HCT116 (cell line): ENCODE results near the gene CFAP161.

ENCODE experiments used
- JUND ChIP-seq: IDR thresholded peaks from 2 replicates; pipeline ENCODE4 v1.6.1; 2012
- MAX ChIP-seq: IDR thresholded peaks from 2 replicates; pipeline ENCODE4 v1.6.1; 2012
- POLR2A ChIP-seq: IDR thresholded peaks from 2 replicates; pipeline ENCODE4 v1.7.0; 2011; ENCODE audit warnings: borderline replicate concordance; ENCODE audit not compliant: insufficient read depth, insufficient read length; ENCODE audit errors: extremely low read depth
- POLR2AphosphoS5 ChIP-seq: IDR thresholded peaks from 2 replicates; pipeline ENCODE4 v1.6.1; 2011; ENCODE audit warnings: mild to moderate bottlenecking, low read depth, low read length, moderate library complexity
- TCF7L2 ChIP-seq: IDR thresholded peaks from 2 replicates; pipeline ENCODE4 v1.7.0; 2011; ENCODE audit warnings: borderline replicate concordance, inconsistent platforms; ENCODE audit not compliant: insufficient read depth, insufficient read length; ENCODE audit errors: extremely low read depth
- ZBTB33 ChIP-seq: IDR thresholded peaks from 2 replicates; pipeline ENCODE4 v1.6.1; 2011; ENCODE audit warnings: mild to moderate bottlenecking, low read length, moderate library complexity; ENCODE audit not compliant: insufficient replicate concordance; ENCODE audit errors: extremely low read depth
- TF ChIP-seq, protein P1 (sequence below), 3 experiments: fragments of 200-600 bp in 1 of 3; sonication (generic) in 1 of 3; IDR thresholded peaks in 2 of 3; conservative IDR thresholded peaks in 1 of 3; 2 replicates each; pipeline ENCODE4 v1.5.1; 2012 to 2017; ENCODE audit warnings: low read depth in 2 of 3, low read length in 2 of 3, antibody characterized with exemption in 1 of 3, borderline replicate concordance in 1 of 3, control low read depth in 1 of 3, mild to moderate bottlenecking in 1 of 3, mixed read lengths in 1 of 3, mixed run types in 1 of 3, moderate library complexity in 1 of 3; ENCODE audit not compliant: insufficient read depth in 1 of 3

- TF ChIP-seq MAX, result no peak
- TF ChIP-seq TCF7L2, result no peak
- no peak for TF ChIP-seq POLR2AphosphoS5
- TF ChIP-seq, protein P1, sequence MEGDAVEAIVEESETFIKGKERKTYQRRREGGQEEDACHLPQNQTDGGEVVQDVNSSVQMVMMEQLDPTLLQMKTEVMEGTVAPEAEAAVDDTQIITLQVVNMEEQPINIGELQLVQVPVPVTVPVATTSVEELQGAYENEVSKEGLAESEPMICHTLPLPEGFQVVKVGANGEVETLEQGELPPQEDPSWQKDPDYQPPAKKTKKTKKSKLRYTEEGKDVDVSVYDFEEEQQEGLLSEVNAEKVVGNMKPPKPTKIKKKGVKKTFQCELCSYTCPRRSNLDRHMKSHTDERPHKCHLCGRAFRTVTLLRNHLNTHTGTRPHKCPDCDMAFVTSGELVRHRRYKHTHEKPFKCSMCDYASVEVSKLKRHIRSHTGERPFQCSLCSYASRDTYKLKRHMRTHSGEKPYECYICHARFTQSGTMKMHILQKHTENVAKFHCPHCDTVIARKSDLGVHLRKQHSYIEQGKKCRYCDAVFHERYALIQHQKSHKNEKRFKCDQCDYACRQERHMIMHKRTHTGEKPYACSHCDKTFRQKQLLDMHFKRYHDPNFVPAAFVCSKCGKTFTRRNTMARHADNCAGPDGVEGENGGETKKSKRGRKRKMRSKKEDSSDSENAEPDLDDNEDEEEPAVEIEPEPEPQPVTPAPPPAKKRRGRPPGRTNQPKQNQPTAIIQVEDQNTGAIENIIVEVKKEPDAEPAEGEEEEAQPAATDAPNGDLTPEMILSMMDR (IDR thresholded peaks at IDR 0.05 in 2 of 3, conservative IDR thresholded peaks at IDR 0.05 in 1 of 3; ENCODE audit: borderline replicate concordance in 1 of 3, insufficient read depth in 1 of 3, low read depth in 2 of 3, low read length in 2 of 3), result no peak
- TF ChIP-seq POLR2A, result no peak
- TF ChIP-seq ZBTB33, result no peak
- no peak for TF ChIP-seq JUND
These were observed 23.8 kb downstream of the CFAP161 start for GRCh38 chr15:81157939-81158223.
